Measurements from ENCODE around the gene CDH11.

CDH11 gene

GRCh38 chr16:65121870-65122723 lies at the start of gene CDH11:
CDH11 (minus strand) TSS chr16:65122063; CDS start chr16:65004869, 117,194 bp downstream.
- no peak for DNase-seq

- DNase-seq, result no peak
These were observed 32.5 kb upstream of the CDH11 start for GRCh38 chr16:65154321-65154720.

- DNase-seq, result no peak
These were observed 31.7 kb upstream of the CDH11 start for GRCh38 chr16:65153365-65154105.

GRCh38 chr16:65148804-65149203 lies 26.9 kb upstream of the CDH11 start:
- DNase-seq, result no peak

- DNase-seq, result no peak
These were observed 20.4 kb upstream of the CDH11 start for GRCh38 chr16:65142276-65142675.

- no peak for DNase-seq
These were observed 14.8 kb upstream of the CDH11 start for GRCh38 chr16:65136681-65137080.

- DNase-seq, result no peak
These were observed 5.2 kb upstream of the CDH11 start for GRCh38 chr16:65126845-65127624.

- DNase-seq, result no peak
These were observed 4.0 kb upstream of the CDH11 start for GRCh38 chr16:65125871-65126270.

GRCh38 chr16:65125322-65125721 lies 3.5 kb upstream of the CDH11 start:
- DNase-seq, result no peak

- DNase-seq, result no peak
These were observed 2.7 kb upstream of the CDH11 start for GRCh38 chr16:65124596-65124995.

- DNase-seq, result no peak
These were observed 2.3 kb upstream of the CDH11 start for GRCh38 chr16:65124212-65124548.

- no peak for DNase-seq
These were observed 1.7 kb upstream of the CDH11 start for GRCh38 chr16:65123396-65124211.

- no peak for DNase-seq
These were observed 997 bp upstream of the CDH11 start for GRCh38 chr16:65122724-65123395.

- no peak for DNase-seq
These were observed 787 bp downstream of the CDH11 start for GRCh38 chr16:65120831-65121721.

GRCh38 chr16:65120461-65120830 lies 1.4 kb downstream of the CDH11 start:
- no peak for DNase-seq

- DNase-seq, result no peak
These were observed 1.9 kb downstream of the CDH11 start for GRCh38 chr16:65119901-65120401.

GRCh38 chr16:65119435-65119834 lies 2.4 kb downstream of the CDH11 start:
- no peak for DNase-seq

- no peak for DNase-seq
These were observed 3.0 kb downstream of the CDH11 start for GRCh38 chr16:65118871-65119270.

GRCh38 chr16:65117811-65118448 lies 3.9 kb downstream of the CDH11 start:
- peak; percentile 67 for DNase-seq

GRCh38 chr16:65116818-65117430 lies 4.9 kb downstream of the CDH11 start:
- DNase-seq, result no peak

All from NCI-H1694 (cell line).